SK-N-SH (cell line): ENCODE measurements around the gene NSD1.

ENCODE experiments used
- CTCF ChIP-seq: fragments of 200-600 bp; sonication (generic); IDR thresholded peaks from 2 replicates; pipeline ENCODE4 v1.6.1; 2017; ENCODE audit warnings: antibody characterized with exemption, mild to moderate bottlenecking, moderate library complexity
- TEAD4 ChIP-seq: IDR thresholded peaks from 2 replicates; pipeline ENCODE4 v1.4.0; 2012; ENCODE audit warnings: mild to moderate bottlenecking, borderline replicate concordance; ENCODE audit not compliant: insufficient read depth

- TF ChIP-seq CTCF = no peak
- no peak for TF ChIP-seq TEAD4
Measured at GRCh38 chr5:177295924-177296323, 162.4 kb downstream of the NSD1 start.
